ENCODE measurements around the gene RPL18. TPM values are rescaled to one million over a fixed set of nuclear protein-coding genes. Genes with fewer than 3 reads are reported as not detected.

RPL18 gene
- total RNA-seq = 2,147 and 2,501 TPM in 2 replicates

GRCh38 chr19:48618916-48619691 is at the start of gene RPL18, which contains the start of gene SPHK2:
Gene RPL18 (minus strand): TSS chr19:48619178. CDS start chr19:48619143, 35 bp downstream.
Gene SPHK2 (plus strand): TSS chr19:48619506. CDS start chr19:48620515, 1,009 bp downstream.

GRCh38 chr19:48646001-48646721 is 27.2 kb upstream of the RPL18 start, which contains the start of gene CA11:
Gene CA11 (minus strand): TSS chr19:48646187. CDS start chr19:48645632, 555 bp downstream.

GRCh38 chr19:48636859-48637448 is 18.0 kb upstream of the RPL18 start, which contains the start of gene DBP:
Gene DBP (minus strand): TSS chr19:48637379. CDS start chr19:48636994, 385 bp downstream.

DNA sequence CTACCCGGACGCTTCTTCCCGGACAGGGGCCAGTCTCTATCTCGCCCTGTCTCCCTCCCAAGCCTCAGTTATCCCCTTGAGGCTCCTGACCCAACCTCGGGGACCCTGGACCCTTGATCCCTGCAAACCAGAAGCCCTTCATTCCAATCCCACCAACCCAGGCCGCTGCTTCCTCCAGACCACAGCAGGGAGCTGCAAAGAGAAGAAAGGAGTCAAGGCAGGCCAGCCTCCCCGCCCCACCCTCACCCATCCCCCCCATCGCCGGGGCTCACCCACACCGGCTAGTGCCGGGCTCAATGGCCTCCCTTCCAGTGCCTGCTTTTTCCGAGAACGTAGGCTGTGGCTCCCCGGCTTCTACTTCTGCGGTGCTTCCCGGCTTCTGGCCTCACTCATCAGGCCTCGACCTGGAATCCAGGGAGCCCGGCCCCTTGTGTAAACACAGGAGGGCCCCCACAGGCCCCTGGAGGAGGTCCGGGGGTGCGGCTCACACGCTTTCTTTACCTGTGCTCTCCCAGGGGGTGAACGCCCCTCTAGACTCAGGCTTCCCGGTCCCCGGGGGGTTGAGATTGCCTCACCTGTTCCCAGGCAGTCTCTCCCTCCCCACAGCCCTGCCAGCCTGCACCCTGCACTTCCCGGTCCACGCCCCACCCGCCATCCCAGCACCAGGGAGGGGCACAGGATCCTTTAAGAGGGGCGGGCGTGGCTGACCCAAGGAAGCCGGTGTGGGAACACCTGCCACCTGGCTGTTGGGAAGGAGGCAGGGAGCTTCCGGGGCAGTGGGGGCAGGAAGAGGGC is 4.3 kb downstream of the RPL18 start, which contains the start of gene FAM83E:
TSS of gene FAM83E (minus strand) at position 641 of the 795 bp plus-strand sequence. CDS start 1,704 bp downstream, outside the sequence.

GRCh38 chr19:48606463-48607358 is 12.3 kb downstream of the RPL18 start, which contains the start of gene SPACA4:
Gene SPACA4 (plus strand): TSS chr19:48606742. CDS start chr19:48606979, 237 bp downstream.

Other genes starting within 250 kb of the RPL18 start
- gene KDELR1, start 227.6 kb downstream of the RPL18 start, total RNA-seq = 44.0 and 48.9 TPM in 2 replicates
- gene GRIN2D, start 225.5 kb downstream of the RPL18 start, total RNA-seq = 0.17 and 0.63 TPM in 2 replicates
- 8.7 and 17.1 TPM in 2 replicates for gene GRWD1, start 173.2 kb downstream of the RPL18 start, total RNA-seq
- gene KCNJ14, start 163.6 kb downstream of the RPL18 start, total RNA-seq = 0.16 and 0.26 TPM in 2 replicates
- gene CYTH2, start 149.8 kb downstream of the RPL18 start, total RNA-seq = 31.7 and 37.0 TPM in 2 replicates
- gene LMTK3, start 107.3 kb downstream of the RPL18 start, total RNA-seq = under 0.01 and 0.09 TPM in 2 replicates
- gene SULT2B1, start 67.0 kb downstream of the RPL18 start, total RNA-seq = 0.16 and 0.17 TPM in 2 replicates
- not detected in 2 replicates for gene SPACA4, start 12.4 kb downstream of the RPL18 start, total RNA-seq
- 0.34 and 0.63 TPM in 2 replicates for gene FAM83E, start 4.1 kb downstream of the RPL18 start, total RNA-seq
- gene SPHK2, start 328 bp upstream of the RPL18 start, total RNA-seq = 4.4 and 7.1 TPM in 2 replicates
- gene DBP, start 18.2 kb upstream of the RPL18 start, total RNA-seq = 10.2 and 19.2 TPM in 2 replicates
- gene CA11, start 27.0 kb upstream of the RPL18 start, total RNA-seq = 3.9 and 10.1 TPM in 2 replicates
- gene NTN5, start 53.8 kb upstream of the RPL18 start, total RNA-seq = 0.26 TPM in 1 of 2 replicates, not detected in the other
- 0.17 TPM in 1 of 2 replicates, not detected in the other for gene FUT2, start 76.8 kb upstream of the RPL18 start, total RNA-seq
- 0.60 and 0.79 TPM in 2 replicates for gene MAMSTR, start 100.5 kb upstream of the RPL18 start, total RNA-seq
- gene RASIP1, start 121.4 kb upstream of the RPL18 start, total RNA-seq = 1.4 and 1.6 TPM in 2 replicates
- under 0.01 TPM in 1 of 2 replicates, not detected in the other for gene IZUMO1, start 127.7 kb upstream of the RPL18 start, total RNA-seq
- under 0.01 TPM in 2 replicates for gene FUT1, start 133.5 kb upstream of the RPL18 start, total RNA-seq
- gene FGF21, start 136.3 kb upstream of the RPL18 start, total RNA-seq = not detected in 2 replicates
- gene BCAT2, start 191.9 kb upstream of the RPL18 start, total RNA-seq = 22.2 and 27.1 TPM in 2 replicates
- gene HSD17B14, start 217.3 kb upstream of the RPL18 start, total RNA-seq = 5.5 and 15.9 TPM in 2 replicates
- gene PLEKHA4, start 249.4 kb upstream of the RPL18 start, total RNA-seq = 14.3 and 18.6 TPM in 2 replicates